Trophoblast cell (in vitro differentiated cells and primary cell): ENCODE results near the gene APOBEC3G.
"Not testable (repeated sequence)": the region's sequence is repeated elsewhere in the genome, so short reads cannot be mapped to it uniquely, and the experiment has no call there.

Experiments
- DNase-seq, 2 donors: peaks; one replicate each; pipeline ENCODE4 v3.0.0-alpha.2; 2016
- H2AFZ ChIP-seq: 2 replicates; pipeline ENCODE4 v1.6.1; 2013; ENCODE audit warnings: low read length, moderate library complexity, mild to moderate bottlenecking; ENCODE audit not compliant: insufficient read depth, poor library complexity
- H2AK5ac ChIP-seq: 2 replicates; pipeline ENCODE4 v1.6.1; 2013; ENCODE audit warnings: mild to moderate bottlenecking, low read length
- H2BK120ac ChIP-seq: 2 replicates; pipeline ENCODE4 v1.6.1; 2013; ENCODE audit warnings: low read length, mild to moderate bottlenecking, moderate library complexity; ENCODE audit not compliant: insufficient read depth, poor library complexity
- H2BK12ac ChIP-seq: 2 replicates; pipeline ENCODE4 v1.6.1; 2013; ENCODE audit warnings: mild to moderate bottlenecking, low read length, moderate library complexity
- H2BK5ac ChIP-seq: 2 replicates; pipeline ENCODE4 v1.6.1; 2013; ENCODE audit warnings: low read length, low read depth, moderate library complexity, mild to moderate bottlenecking; ENCODE audit not compliant: poor library complexity
- H3K14ac ChIP-seq: 2 replicates; pipeline ENCODE4 v1.6.1; 2013; ENCODE audit warnings: mild to moderate bottlenecking, low read length
- H3K18ac ChIP-seq: 2 replicates; pipeline ENCODE4 v1.6.1; 2013; ENCODE audit warnings: mild to moderate bottlenecking, low read length
- H3K23ac ChIP-seq: 2 replicates; pipeline ENCODE4 v1.6.1; 2013; ENCODE audit warnings: low read length
- H3K27ac ChIP-seq: 2 replicates; pipeline ENCODE4 v1.5.1; 2013; ENCODE audit warnings: low read depth, mild to moderate bottlenecking, inconsistent platforms, low read length, moderate library complexity
- H3K27me3 ChIP-seq: 2 replicates; pipeline ENCODE4 v1.6.1; 2013; ENCODE audit warnings: inconsistent platforms, mild to moderate bottlenecking, low read length, moderate library complexity; ENCODE audit not compliant: insufficient read depth
- H3K36me3 ChIP-seq, 2 experiments: 1 replicate in 1 of 2; 2 replicates in 1 of 2; pipeline ENCODE4 v1.6.1; 2013; ENCODE audit warnings: low read length in 2 of 2, mild to moderate bottlenecking in 2 of 2, moderate library complexity in 1 of 2; ENCODE audit not compliant: insufficient read depth in 2 of 2, control insufficient read depth in 1 of 2
- H3K4ac ChIP-seq: 2 replicates; pipeline ENCODE4 v1.6.1; 2013; ENCODE audit warnings: low read depth, mild to moderate bottlenecking, low read length, moderate library complexity
- H3K4me1 ChIP-seq, 2 experiments: 1 replicate in 1 of 2; 2 replicates in 1 of 2; pipeline ENCODE4 v1.6.1; 2013; ENCODE audit warnings: low read length in 2 of 2, mild to moderate bottlenecking in 2 of 2, moderate library complexity in 1 of 2; ENCODE audit not compliant: insufficient read depth in 2 of 2, control insufficient read depth in 1 of 2
- H3K4me2 ChIP-seq: 2 replicates; pipeline ENCODE4 v1.6.1; 2013; ENCODE audit warnings: inconsistent platforms, mild to moderate bottlenecking, low read length, moderate library complexity
- H3K4me3 ChIP-seq: 2 replicates; pipeline ENCODE4 v1.5.1; 2013; ENCODE audit warnings: mild to moderate bottlenecking, low read depth, low read length, inconsistent platforms
- H3K79me1 ChIP-seq: one replicate; pipeline ENCODE4 v1.6.1; 2013; ENCODE audit warnings: low read length
- H3K79me2 ChIP-seq: 2 replicates; pipeline ENCODE4 v1.6.1; 2013; ENCODE audit warnings: low read length, mild to moderate bottlenecking; ENCODE audit not compliant: control insufficient read depth, insufficient read depth, poor library complexity
- H3K9ac ChIP-seq: 2 replicates; pipeline ENCODE4 v1.6.1; 2013; ENCODE audit warnings: mild to moderate bottlenecking, low read length
- H3K9me3 ChIP-seq: 2 replicates; pipeline ENCODE4 v1.6.1; 2013; ENCODE audit warnings: low read depth, mild to moderate bottlenecking, control low read depth, inconsistent platforms, low read length; ENCODE audit not compliant: insufficient read depth
- H4K12ac ChIP-seq: 2 replicates; pipeline ENCODE4 v1.6.1; 2013; ENCODE audit warnings: low read depth, mild to moderate bottlenecking, low read length, moderate library complexity
- H4K8ac ChIP-seq: 2 replicates; pipeline ENCODE4 v1.6.1; 2013; ENCODE audit warnings: low read depth, mild to moderate bottlenecking, low read length, moderate library complexity
- H4K91ac ChIP-seq: one replicate; pipeline ENCODE4 v1.6.1; 2013; ENCODE audit warnings: low read depth, mild to moderate bottlenecking, low read length, moderate library complexity
- WGBS: extraction: QIAGEN DNeasy Blood & Tissue Kit; methylation state at CpG from one replicate; pipeline ENCODE4 v1.1.7; 2013; ENCODE audit warnings: missing lambda C conversion rate; ENCODE audit not compliant: insufficient read length, insufficient coverage; ENCODE audit errors: extremely low coverage; 5-methylcytosine and 5-hydroxymethylcytosine counted together

Gene APOBEC3G

GRCh38 chr22:39030705-39031104, 46.4 kb upstream of the APOBEC3G start:
- no peak overlapping the region for H3K27ac ChIP-seq
- no peak for DNase-seq
- no peaks in the 10 kb centered on the region for H3K79me1 ChIP-seq
- WGBS = no CpG with 5 or more reads among the region's 14 CpGs
- no peak overlapping the region for H4K12ac ChIP-seq
- peaks cover 0 to 7% of the 10 kb centered on the region in 2 experiments for H3K4me1 ChIP-seq
- no peaks in the 10 kb centered on the region for H3K27me3 ChIP-seq
- no peak overlapping the region for H3K14ac ChIP-seq
- H2BK120ac ChIP-seq = no peak overlapping the region
- H3K9me3 ChIP-seq = no peaks in the 10 kb centered on the region
- no peak overlapping the region for H2BK12ac ChIP-seq
- H2AFZ ChIP-seq = no peak overlapping the region
- no peaks in the 10 kb centered on the region for H3K79me2 ChIP-seq
- no peak overlapping the region for H3K23ac ChIP-seq
- no peak overlapping the region for H3K4ac ChIP-seq
- no peak overlapping the region for H2AK5ac ChIP-seq
- H4K91ac ChIP-seq = no peak overlapping the region
- H3K9ac ChIP-seq = no peak overlapping the region
- H4K8ac ChIP-seq = no peak overlapping the region
- H3K36me3 ChIP-seq = peaks cover 0 to 1% of the 10 kb centered on the region in 2 experiments
- no peak overlapping the region for H3K4me2 ChIP-seq
- no peak overlapping the region for H2BK5ac ChIP-seq
- no peak overlapping the region for H3K4me3 ChIP-seq
- H3K18ac ChIP-seq = no peak overlapping the region

GRCh38 chr22:39031434-39032295, 45.4 kb upstream of the APOBEC3G start:
- not testable (repeated sequence) for H3K79me1 ChIP-seq, H2BK120ac ChIP-seq, H2AK5ac ChIP-seq, H3K4ac ChIP-seq, H4K91ac ChIP-seq, H2AFZ ChIP-seq, H2BK12ac ChIP-seq, H3K79me2 ChIP-seq, H3K4me1 ChIP-seq, H3K4me2 ChIP-seq, H3K9ac ChIP-seq, H3K14ac ChIP-seq, H3K36me3 ChIP-seq, H3K27me3 ChIP-seq, H3K9me3 ChIP-seq, H3K23ac ChIP-seq, H3K18ac ChIP-seq, H4K12ac ChIP-seq, H3K4me3 ChIP-seq, H3K27ac ChIP-seq, DNase-seq, H2BK5ac ChIP-seq, H4K8ac ChIP-seq
- no CpG with 5 or more reads among the region's 18 CpGs for WGBS

DNA sequence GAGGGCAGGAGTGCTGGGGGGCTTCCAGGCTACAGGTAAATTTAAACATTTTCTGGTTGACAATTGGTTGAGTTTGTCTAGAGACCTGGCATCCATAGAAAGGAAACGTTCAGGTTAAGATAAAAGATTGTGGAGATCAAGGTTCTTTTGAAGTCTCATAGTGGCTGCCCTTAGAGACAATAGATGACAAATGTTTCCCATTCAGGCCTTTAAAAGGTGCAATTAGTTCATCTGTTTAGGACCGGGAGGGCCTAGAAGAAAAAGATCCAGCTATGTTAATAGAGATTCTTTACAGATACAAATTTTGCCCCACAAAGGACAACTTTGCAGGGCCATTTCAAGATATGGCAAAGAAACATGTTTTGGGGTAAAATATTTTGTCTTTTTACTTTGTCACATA, 40.0 kb upstream of the APOBEC3G start:
- not testable (repeated sequence) for H3K9ac ChIP-seq, H3K4me2 ChIP-seq, H2AK5ac ChIP-seq, H3K4ac ChIP-seq, H3K9me3 ChIP-seq, H3K23ac ChIP-seq, H3K18ac ChIP-seq, H3K36me3 ChIP-seq, H4K8ac ChIP-seq, H3K79me1 ChIP-seq, H2BK5ac ChIP-seq, H4K12ac ChIP-seq, H2AFZ ChIP-seq, H4K91ac ChIP-seq, DNase-seq, H2BK120ac ChIP-seq, H3K27ac ChIP-seq, H3K79me2 ChIP-seq, H3K4me3 ChIP-seq, H3K14ac ChIP-seq, H3K4me1 ChIP-seq, H3K27me3 ChIP-seq, H2BK12ac ChIP-seq
- WGBS = no CpG with 5 or more reads among the region's 2 CpGs

DNA sequence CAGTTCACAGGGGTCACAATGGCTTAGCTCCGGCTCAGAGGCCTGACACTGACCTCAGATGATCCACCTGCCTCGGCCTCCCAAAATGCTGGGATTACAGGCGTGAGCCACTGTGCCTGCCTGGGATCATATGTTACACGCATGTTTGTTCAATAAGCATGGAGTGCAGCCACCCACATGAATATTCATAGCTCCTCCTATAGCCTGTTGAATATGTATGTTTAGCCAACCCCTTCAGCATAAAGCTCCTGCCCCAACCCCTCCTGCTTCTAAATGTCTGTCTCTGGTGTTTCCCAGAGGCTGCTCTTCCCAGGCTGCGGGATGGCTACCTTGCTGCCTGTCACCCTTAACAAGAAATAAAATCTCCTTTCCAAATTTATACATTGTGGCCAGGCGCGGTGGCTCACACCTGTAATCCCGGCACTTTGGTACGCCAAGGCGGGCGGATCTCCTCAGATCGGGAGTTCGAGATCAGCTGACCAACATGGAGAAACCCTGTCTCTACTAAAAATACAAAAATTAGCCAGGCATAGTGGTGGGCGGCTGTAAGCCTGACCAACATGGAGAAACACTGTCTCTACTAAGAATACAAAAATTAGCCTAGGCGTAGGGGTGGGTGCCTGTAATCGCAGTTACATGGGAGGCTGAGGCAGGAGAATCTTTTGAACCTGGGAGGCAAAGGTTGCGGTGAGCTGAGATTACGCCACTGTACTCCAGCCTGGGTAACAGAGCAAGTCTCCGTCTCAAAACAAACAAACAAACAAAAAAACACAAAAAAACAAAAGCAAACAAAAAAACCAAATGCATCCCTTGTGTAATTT, 37.6 kb upstream of the APOBEC3G start:
- Histone ChIP-seq H3K4me1 (peaks cover 2 to 5% of the 10 kb centered on the region in 2 experiments), H4K8ac (no peak overlapping the region), H3K18ac (no peak overlapping the region), H4K91ac (no peak overlapping the region), H3K23ac (no peak overlapping the region), H3K4me2 (no peak overlapping the region), H3K27ac (no peak overlapping the region), H3K27me3 (no peaks in the 10 kb centered on the region), H3K79me2 (peaks cover 2% of the 10 kb centered on the region), H3K4me3 (no peak overlapping the region), H3K36me3 (no peaks in the 10 kb centered on the region), H3K9me3 (no peaks in the 10 kb centered on the region), H3K9ac (no peak overlapping the region), H2BK12ac (no peak overlapping the region), H2AK5ac (no peak overlapping the region), H3K4ac (no peak overlapping the region), H3K14ac (no peak overlapping the region), H2AFZ (no peak overlapping the region), H2BK5ac (no peak overlapping the region), H2BK120ac (no peak overlapping the region), H3K79me1 (no peaks in the 10 kb centered on the region), H4K12ac (no peak overlapping the region)
- no CpG with 5 or more reads among the region's 19 CpGs for WGBS
- no peak for DNase-seq
